DND-41 (cell line): ENCODE data around the gene PANX1.

Source experiments
- EZH2 ChIP-seq: IDR thresholded peaks from 3 replicates; pipeline ENCODE4 v1.6.1; 2012; ENCODE audit warnings: borderline replicate concordance, low read depth, mild to moderate bottlenecking, moderate library complexity, low read length, inconsistent platforms; ENCODE audit not compliant: severe bottlenecking
- TF ChIP-seq, protein P1 (sequence below): IDR thresholded peaks from 2 replicates; pipeline ENCODE4 v1.5.1; 2012; ENCODE audit warnings: borderline replicate concordance, low read length, moderate library complexity, mild to moderate bottlenecking; ENCODE audit not compliant: poor library complexity, severe bottlenecking; ENCODE audit errors: extremely low read depth

DNA sequence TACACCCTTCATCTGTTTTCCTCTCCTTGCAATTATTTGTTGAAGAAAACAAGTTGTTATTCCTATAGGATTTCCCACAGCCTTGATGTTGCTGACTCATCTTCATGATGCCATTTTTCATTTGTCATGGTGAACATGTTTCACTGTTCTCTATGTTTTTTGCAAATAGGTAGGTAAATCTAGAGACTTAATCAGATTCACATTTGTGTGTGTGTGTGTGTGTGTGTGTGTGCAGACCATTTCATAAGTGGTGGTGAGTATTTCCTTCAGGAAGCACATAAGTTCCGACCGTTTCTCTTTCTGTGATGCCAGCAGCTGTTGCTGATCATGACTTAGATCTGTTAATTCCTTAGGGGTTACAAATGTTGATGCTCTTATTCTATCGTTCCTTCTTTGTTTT lies 95.4 kb downstream of the PANX1 start:
- TF ChIP-seq, protein P1, sequence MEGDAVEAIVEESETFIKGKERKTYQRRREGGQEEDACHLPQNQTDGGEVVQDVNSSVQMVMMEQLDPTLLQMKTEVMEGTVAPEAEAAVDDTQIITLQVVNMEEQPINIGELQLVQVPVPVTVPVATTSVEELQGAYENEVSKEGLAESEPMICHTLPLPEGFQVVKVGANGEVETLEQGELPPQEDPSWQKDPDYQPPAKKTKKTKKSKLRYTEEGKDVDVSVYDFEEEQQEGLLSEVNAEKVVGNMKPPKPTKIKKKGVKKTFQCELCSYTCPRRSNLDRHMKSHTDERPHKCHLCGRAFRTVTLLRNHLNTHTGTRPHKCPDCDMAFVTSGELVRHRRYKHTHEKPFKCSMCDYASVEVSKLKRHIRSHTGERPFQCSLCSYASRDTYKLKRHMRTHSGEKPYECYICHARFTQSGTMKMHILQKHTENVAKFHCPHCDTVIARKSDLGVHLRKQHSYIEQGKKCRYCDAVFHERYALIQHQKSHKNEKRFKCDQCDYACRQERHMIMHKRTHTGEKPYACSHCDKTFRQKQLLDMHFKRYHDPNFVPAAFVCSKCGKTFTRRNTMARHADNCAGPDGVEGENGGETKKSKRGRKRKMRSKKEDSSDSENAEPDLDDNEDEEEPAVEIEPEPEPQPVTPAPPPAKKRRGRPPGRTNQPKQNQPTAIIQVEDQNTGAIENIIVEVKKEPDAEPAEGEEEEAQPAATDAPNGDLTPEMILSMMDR = no peak
- no peak for TF ChIP-seq EZH2
